Measurements from ENCODE around the gene BTBD9. TPM values are rescaled to one million over a fixed set of nuclear protein-coding genes. Genes with fewer than 3 reads are reported as not detected.

BTBD9 gene
- total RNA-seq, 1 experiment from 2014 or later = 4.7 TPM

DNA sequence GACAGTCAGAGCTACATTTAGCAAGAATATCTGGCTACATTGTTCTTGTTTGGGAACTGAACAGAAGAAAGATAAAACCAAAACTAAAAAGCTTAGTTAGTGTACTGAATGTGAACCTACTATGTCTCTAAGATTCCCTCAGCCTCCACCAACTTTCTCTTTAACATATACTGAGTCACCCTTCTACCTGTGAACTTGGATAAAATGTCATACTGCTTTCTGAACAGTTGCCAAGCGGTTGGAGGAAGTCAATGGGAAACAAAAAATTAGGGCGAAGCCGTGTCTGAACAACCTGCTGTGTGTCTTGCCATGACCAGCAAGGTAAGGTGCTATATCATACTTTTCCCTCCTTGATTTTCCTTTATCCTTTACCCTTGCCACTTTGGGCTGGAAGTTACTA is 243.5 kb downstream of the BTBD9 start:
- Histone ChIP-seq H3K79me2 (ENCODE audit: low read length) (no peaks in the 10 kb centered on the region), H3K36me3 (ENCODE audit: insufficient read depth, low read length) (no peaks in the 10 kb centered on the region), H3K4me2 (ENCODE audit: low read depth, low read length, poor library complexity, severe bottlenecking) (no peak overlapping the region), H3K9me2 (replicated peaks; ENCODE audit: insufficient read depth, low read length) (no peaks in the 10 kb centered on the region), H3K9ac (ENCODE audit: low read length) (no peak overlapping the region), H3K4me1 (ENCODE audit: low read length) (no peaks in the 10 kb centered on the region), H4K20me1 (ENCODE audit: insufficient read depth, low read depth, low read length) (no peaks in the 10 kb centered on the region), H3K27ac (ENCODE audit: low read length) (no peak overlapping the region), H2AFZ (ENCODE audit: low read length) (no peak overlapping the region), H3K9me3 (ENCODE audit: low read length) (no peaks in the 10 kb centered on the region), H3K4me3 (ENCODE audit: low read length) (no peak overlapping the region), H3K27me3 (ENCODE audit: low read length) (no peaks in the 10 kb centered on the region)
- DNase-seq = no peak

DNA sequence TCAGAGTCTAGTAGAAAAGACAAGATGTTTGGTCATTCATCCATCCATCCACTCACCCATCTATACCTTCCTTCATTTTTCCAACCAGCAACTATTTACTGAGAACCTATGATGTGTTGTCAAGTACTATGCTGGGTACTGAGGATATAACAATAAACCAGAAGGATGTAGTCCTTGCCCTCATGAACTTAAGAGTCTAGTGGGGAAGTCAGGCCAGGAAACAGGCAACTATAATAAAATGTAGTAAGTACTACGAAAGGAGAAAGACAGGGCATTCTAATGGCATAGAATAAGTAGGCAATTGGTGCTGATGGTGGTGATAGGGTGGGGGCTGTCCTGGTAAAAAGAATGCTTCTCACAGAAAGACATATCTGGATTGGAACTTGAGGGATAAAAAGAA is 245.7 kb downstream of the BTBD9 start:
- H2AFZ ChIP-seq (ENCODE audit: low read length) = no peak overlapping the region
- H3K27me3 ChIP-seq (ENCODE audit: low read length) = no peaks in the 10 kb centered on the region
- no peak overlapping the region for H3K4me2 ChIP-seq (ENCODE audit: low read depth, low read length, poor library complexity, severe bottlenecking)
- H3K4me1 ChIP-seq (ENCODE audit: low read length) = no peaks in the 10 kb centered on the region
- H3K36me3 ChIP-seq (ENCODE audit: insufficient read depth, low read length) = no peaks in the 10 kb centered on the region
- H3K79me2 ChIP-seq (ENCODE audit: low read length) = no peaks in the 10 kb centered on the region
- H3K9ac ChIP-seq (ENCODE audit: low read length) = no peak overlapping the region
- H3K9me2 ChIP-seq (replicated peaks; ENCODE audit: insufficient read depth, low read length) = no peaks in the 10 kb centered on the region
- no peak overlapping the region for H3K27ac ChIP-seq (ENCODE audit: low read length)
- no peak for DNase-seq
- H4K20me1 ChIP-seq (ENCODE audit: insufficient read depth, low read depth, low read length) = no peaks in the 10 kb centered on the region
- H3K9me3 ChIP-seq (ENCODE audit: low read length) = no peaks in the 10 kb centered on the region
- H3K4me3 ChIP-seq (ENCODE audit: low read length) = no peak overlapping the region

DNA sequence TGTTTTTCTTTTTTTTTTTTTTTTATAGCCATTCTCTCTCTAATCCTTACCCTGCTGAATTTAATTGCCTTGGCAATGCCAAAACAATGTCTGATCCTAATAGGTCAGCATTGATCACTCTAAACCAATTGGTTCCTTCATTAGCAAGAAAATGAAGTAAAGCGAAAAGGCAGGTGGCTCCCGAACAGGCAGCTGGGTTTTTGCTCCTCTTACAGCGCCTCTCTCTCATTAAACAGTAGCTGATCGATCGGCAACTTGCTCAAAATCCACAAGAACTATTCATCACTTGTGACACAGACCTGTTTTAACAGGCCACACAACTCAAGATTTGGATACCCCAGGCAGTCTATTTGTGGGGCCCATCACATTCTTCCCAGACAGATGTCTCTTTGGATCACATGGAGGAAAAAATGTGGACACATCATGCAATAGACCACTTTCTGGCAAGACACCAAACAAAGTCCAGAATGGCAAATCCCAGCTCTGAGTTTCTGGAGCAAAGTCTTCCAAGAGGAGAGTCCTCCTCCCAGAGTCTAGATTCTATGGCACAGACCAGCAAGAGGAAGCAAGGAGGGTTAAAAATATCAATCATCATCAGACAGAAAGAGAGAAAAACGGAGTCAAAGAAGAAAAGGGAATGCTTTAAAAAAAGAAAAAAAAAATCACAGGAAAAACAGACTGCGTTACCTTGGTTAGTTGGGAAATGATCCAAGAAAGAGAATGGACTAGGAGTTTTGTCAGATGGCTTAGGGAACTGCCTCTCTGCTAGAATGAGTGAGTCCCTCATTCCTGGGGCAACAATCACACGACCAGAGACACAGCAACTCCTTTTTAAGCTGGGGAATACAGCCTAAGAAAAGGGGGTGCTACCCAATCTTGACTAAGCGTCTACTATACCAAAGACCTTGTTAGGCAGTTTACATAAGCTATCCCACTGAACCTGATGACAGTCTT is 247.8 kb downstream of the BTBD9 start:
- Histone ChIP-seq H3K79me2 (ENCODE audit: low read length) (no peaks in the 10 kb centered on the region), H3K9ac (ENCODE audit: low read length) (no peak overlapping the region), H3K4me2 (ENCODE audit: low read depth, low read length, poor library complexity, severe bottlenecking) (no peak overlapping the region), H2AFZ (ENCODE audit: low read length) (no peak overlapping the region), H3K9me2 (replicated peaks; ENCODE audit: insufficient read depth, low read length) (no peaks in the 10 kb centered on the region), H3K27me3 (ENCODE audit: low read length) (no peaks in the 10 kb centered on the region), H3K27ac (ENCODE audit: low read length) (no peak overlapping the region), H3K9me3 (ENCODE audit: low read length) (no peaks in the 10 kb centered on the region), H3K4me1 (ENCODE audit: low read length) (no peaks in the 10 kb centered on the region), H4K20me1 (ENCODE audit: insufficient read depth, low read depth, low read length) (no peaks in the 10 kb centered on the region), H3K4me3 (ENCODE audit: low read length) (no peak overlapping the region), H3K36me3 (ENCODE audit: insufficient read depth, low read length) (no peaks in the 10 kb centered on the region)
- DNase-seq = no peak

DNA sequence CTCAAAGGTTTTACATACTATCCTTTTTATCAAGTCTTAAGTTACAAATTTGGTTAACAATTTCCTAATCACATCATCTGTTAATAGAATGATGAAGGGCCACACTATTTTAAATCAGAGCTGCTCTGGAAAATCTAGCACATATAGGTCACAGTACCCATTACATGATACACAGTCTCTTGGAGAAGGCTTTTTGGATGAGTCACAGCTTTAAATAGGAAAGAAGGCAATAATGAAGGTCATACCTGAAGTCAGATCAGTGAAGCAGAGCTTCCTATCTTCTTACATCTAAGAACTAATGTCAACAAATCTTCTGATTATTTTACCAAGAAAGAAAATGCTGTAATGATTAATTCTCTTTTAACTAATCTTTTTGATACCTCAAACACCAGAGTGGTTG is 248.5 kb downstream of the BTBD9 start:
- H3K4me2 ChIP-seq (ENCODE audit: low read depth, low read length, poor library complexity, severe bottlenecking) = no peak overlapping the region
- H3K36me3 ChIP-seq (ENCODE audit: insufficient read depth, low read length) = no peaks in the 10 kb centered on the region
- no peak overlapping the region for H2AFZ ChIP-seq (ENCODE audit: low read length)
- H3K27ac ChIP-seq (ENCODE audit: low read length) = no peak overlapping the region
- no peaks in the 10 kb centered on the region for H3K9me3 ChIP-seq (ENCODE audit: low read length)
- no peaks in the 10 kb centered on the region for H3K27me3 ChIP-seq (ENCODE audit: low read length)
- H3K4me1 ChIP-seq (ENCODE audit: low read length) = no peaks in the 10 kb centered on the region
- H3K4me3 ChIP-seq (ENCODE audit: low read length) = no peak overlapping the region
- H3K9ac ChIP-seq (ENCODE audit: low read length) = no peak overlapping the region
- no peaks in the 10 kb centered on the region for H4K20me1 ChIP-seq (ENCODE audit: insufficient read depth, low read depth, low read length)
- H3K9me2 ChIP-seq (replicated peaks; ENCODE audit: insufficient read depth, low read length) = no peaks in the 10 kb centered on the region
- no peak for DNase-seq
- no peaks in the 10 kb centered on the region for H3K79me2 ChIP-seq (ENCODE audit: low read length)

DNA sequence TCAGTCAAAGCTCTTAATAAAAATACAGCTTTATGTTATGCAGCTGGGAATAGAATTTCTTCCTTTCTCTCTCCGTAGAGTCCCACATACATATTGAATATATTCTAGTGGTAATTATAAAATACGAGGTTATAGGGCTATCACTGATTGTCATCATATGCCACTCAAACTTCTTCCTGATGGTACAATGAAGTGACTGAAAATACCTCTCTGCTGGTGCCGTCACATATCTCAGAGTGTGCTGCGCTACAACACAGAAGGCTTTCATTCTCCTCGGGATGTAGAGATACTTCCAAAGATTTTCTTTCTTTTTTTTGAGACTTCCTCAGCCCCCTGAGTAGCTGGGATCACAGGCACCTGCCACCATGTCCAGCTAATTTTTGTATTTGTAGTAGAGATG is 249.9 kb downstream of the BTBD9 start:
- H3K9me2 ChIP-seq (replicated peaks; ENCODE audit: insufficient read depth, low read length) = no peaks in the 10 kb centered on the region
- no peak overlapping the region for H3K27ac ChIP-seq (ENCODE audit: low read length)
- no peak overlapping the region for H3K4me2 ChIP-seq (ENCODE audit: low read depth, low read length, poor library complexity, severe bottlenecking)
- H3K4me3 ChIP-seq (ENCODE audit: low read length) = no peak overlapping the region
- no peaks in the 10 kb centered on the region for H3K9me3 ChIP-seq (ENCODE audit: low read length)
- no peak for DNase-seq
- no peak overlapping the region for H3K9ac ChIP-seq (ENCODE audit: low read length)
- no peak overlapping the region for H2AFZ ChIP-seq (ENCODE audit: low read length)
- no peaks in the 10 kb centered on the region; the same call in 1 of the 2 replicates for H4K20me1 ChIP-seq (ENCODE audit: insufficient read depth, low read depth, low read length)
- H3K4me1 ChIP-seq (ENCODE audit: low read length) = no peaks in the 10 kb centered on the region
- no peaks in the 10 kb centered on the region for H3K79me2 ChIP-seq (ENCODE audit: low read length)
- H3K36me3 ChIP-seq (ENCODE audit: insufficient read depth, low read length) = no peaks in the 10 kb centered on the region
- no peaks in the 10 kb centered on the region for H3K27me3 ChIP-seq (ENCODE audit: low read length)

DNA sequence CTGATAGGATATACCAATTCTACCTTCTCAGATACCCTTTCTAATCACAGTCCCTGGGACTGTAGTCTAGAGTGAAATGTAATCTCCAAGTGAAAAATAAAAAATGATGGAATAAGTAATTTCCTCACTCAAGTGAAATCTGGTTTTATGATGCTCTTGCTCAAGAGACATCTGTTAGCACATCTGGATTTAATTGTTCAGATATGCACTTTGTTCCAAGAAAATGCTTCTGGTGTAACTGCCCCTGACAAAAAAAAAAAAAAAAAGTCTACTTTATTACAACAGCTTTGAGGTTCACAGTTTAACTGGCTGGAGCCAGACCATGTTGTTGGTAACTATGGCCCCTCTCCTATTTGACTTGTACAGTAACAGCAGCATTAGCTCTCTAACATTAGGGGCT is 251.8 kb downstream of the BTBD9 start:
- Histone ChIP-seq H3K36me3 (ENCODE audit: insufficient read depth, low read length) (no peaks in the 10 kb centered on the region), H3K9ac (ENCODE audit: low read length) (no peak overlapping the region), H3K79me2 (ENCODE audit: low read length) (no peaks in the 10 kb centered on the region), H2AFZ (ENCODE audit: low read length) (no peak overlapping the region), H3K27ac (ENCODE audit: low read length) (no peak overlapping the region), H3K9me2 (replicated peaks; ENCODE audit: insufficient read depth, low read length) (no peaks in the 10 kb centered on the region), H3K9me3 (ENCODE audit: low read length) (no peaks in the 10 kb centered on the region), H3K27me3 (ENCODE audit: low read length) (no peaks in the 10 kb centered on the region), H3K4me3 (ENCODE audit: low read length) (no peak overlapping the region), H3K4me1 (ENCODE audit: low read length) (no peaks in the 10 kb centered on the region), H4K20me1 (ENCODE audit: insufficient read depth, low read depth, low read length) (no peaks in the 10 kb centered on the region; the same call in 1 of the 2 replicates), H3K4me2 (ENCODE audit: low read depth, low read length, poor library complexity, severe bottlenecking) (no peak overlapping the region)
- DNase-seq = no peak

DNA sequence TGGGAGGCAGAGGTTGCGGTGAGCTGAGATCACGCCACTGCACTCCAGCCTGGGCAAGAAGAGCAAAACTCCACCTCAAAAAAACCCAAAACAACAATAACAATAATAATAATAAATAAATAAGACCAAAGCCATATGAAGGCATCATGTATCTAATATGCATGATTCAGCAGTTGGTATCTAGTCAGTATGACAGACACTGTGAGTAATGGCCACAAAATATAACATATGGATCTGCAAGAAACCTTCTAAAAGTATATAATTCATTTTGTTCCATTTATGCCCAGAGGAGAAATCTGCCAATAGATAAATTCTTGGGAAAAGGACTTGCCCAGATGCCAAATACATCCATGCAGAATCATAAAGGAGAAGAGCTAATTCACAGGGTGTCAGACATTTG is 252.3 kb downstream of the BTBD9 start:
- H3K4me3 ChIP-seq (ENCODE audit: low read length) = no peak overlapping the region
- no peak for DNase-seq
- no peaks in the 10 kb centered on the region for H3K79me2 ChIP-seq (ENCODE audit: low read length)
- no peaks in the 10 kb centered on the region; the same call in 1 of the 2 replicates for H4K20me1 ChIP-seq (ENCODE audit: insufficient read depth, low read depth, low read length)
- no peaks in the 10 kb centered on the region for H3K9me3 ChIP-seq (ENCODE audit: low read length)
- no peak overlapping the region for H3K9ac ChIP-seq (ENCODE audit: low read length)
- no peaks in the 10 kb centered on the region for H3K4me1 ChIP-seq (ENCODE audit: low read length)
- H3K9me2 ChIP-seq (replicated peaks; ENCODE audit: insufficient read depth, low read length) = no peaks in the 10 kb centered on the region
- no peak overlapping the region for H3K27ac ChIP-seq (ENCODE audit: low read length)
- H2AFZ ChIP-seq (ENCODE audit: low read length) = no peak overlapping the region
- no peaks in the 10 kb centered on the region for H3K36me3 ChIP-seq (ENCODE audit: insufficient read depth, low read length)
- H3K4me2 ChIP-seq (ENCODE audit: low read depth, low read length, poor library complexity, severe bottlenecking) = no peak overlapping the region
- H3K27me3 ChIP-seq (ENCODE audit: low read length) = no peaks in the 10 kb centered on the region

DNA sequence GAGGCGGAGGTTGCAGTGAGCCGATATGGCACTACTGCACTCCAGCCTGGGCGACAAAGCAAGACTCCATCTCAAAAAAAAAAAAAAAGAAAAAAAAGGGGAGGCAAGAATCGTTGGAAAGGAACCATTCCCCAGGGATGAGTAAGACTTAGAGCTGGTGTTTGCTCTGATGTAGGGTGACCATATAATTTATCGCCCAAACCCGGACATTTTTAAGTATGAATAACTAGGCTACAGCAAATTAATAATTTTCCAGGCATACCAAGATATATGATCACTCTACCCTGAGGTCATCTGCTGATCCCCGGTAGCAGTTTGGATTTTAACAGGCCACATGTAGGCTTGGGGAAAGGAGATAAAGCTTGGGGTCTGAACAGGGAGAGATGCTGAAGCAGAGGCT is 260.9 kb downstream of the BTBD9 start:
- no peaks in the 10 kb centered on the region for H3K9me3 ChIP-seq (ENCODE audit: low read length)
- H4K20me1 ChIP-seq (ENCODE audit: insufficient read depth, low read depth, low read length) = no peaks in the 10 kb centered on the region
- no peaks in the 10 kb centered on the region for H3K79me2 ChIP-seq (ENCODE audit: low read length)

More for the DNA sequence above, 260.9 kb downstream of the BTBD9 start:
- Histone ChIP-seq H3K4me2 (ENCODE audit: low read depth, low read length, poor library complexity, severe bottlenecking) (no peak overlapping the region), H2AFZ (ENCODE audit: low read length) (no peak overlapping the region), H3K9ac (ENCODE audit: low read length) (no peak overlapping the region), H3K9me2 (replicated peaks; ENCODE audit: insufficient read depth, low read length) (no peaks in the 10 kb centered on the region), H3K36me3 (ENCODE audit: insufficient read depth, low read length) (no peaks in the 10 kb centered on the region), H3K4me3 (ENCODE audit: low read length) (no peak overlapping the region), H3K27me3 (ENCODE audit: low read length) (no peaks in the 10 kb centered on the region), H3K4me1 (ENCODE audit: low read length) (no peaks in the 10 kb centered on the region), H3K27ac (ENCODE audit: low read length) (no peak overlapping the region)
- DNase-seq = no peak

Measured in Karpas-422 (cell line).